ENCODE measurements around the gene IL12RB2.
"Not testable (repeated sequence)": the region's sequence is repeated elsewhere in the genome, so short reads cannot be mapped to it uniquely, and the experiment has no call there.

The IL12RB2 gene

GRCh38 chr1:67408148-67408547 is 100.5 kb downstream of the IL12RB2 start:
- H3K18ac ChIP-seq (ENCODE audit: low read length): no peak overlapping the region
- H2AK5ac ChIP-seq (ENCODE audit: low read length): no peak overlapping the region
- no peak overlapping the region for H3K9ac ChIP-seq (ENCODE audit: low read length)
- no peak overlapping the region for H2AFZ ChIP-seq (ENCODE audit: insufficient read depth, low read length, poor library complexity)
- H4K12ac ChIP-seq (ENCODE audit: low read depth, low read length): no peak overlapping the region
- H3K4me2 ChIP-seq (ENCODE audit: low read length): no peak overlapping the region
- H2BK120ac ChIP-seq (ENCODE audit: insufficient read depth, low read length, poor library complexity): no peak overlapping the region
- H3K4me1 ChIP-seq (ENCODE audit: control insufficient read depth in 1 of 2, insufficient read depth in 2 of 2, low read length in 2 of 2): no peaks in the 10 kb centered on the region
- DNase-seq: no peak
- no peaks in the 10 kb centered on the region for H3K79me2 ChIP-seq (ENCODE audit: control insufficient read depth, insufficient read depth, low read length, poor library complexity)
- no peaks in the 10 kb centered on the region for H3K9me3 ChIP-seq (ENCODE audit: insufficient read depth, low read depth, low read length)
- WGBS (ENCODE audit: extremely low coverage, insufficient coverage, insufficient read length): no CpG with 5 or more reads among the region's 1 CpG
- H3K4me3 ChIP-seq (ENCODE audit: low read depth, low read length): no peak overlapping the region
- no peak overlapping the region for H3K23ac ChIP-seq (ENCODE audit: low read length)
- no peak overlapping the region for H2BK5ac ChIP-seq (ENCODE audit: low read depth, low read length, poor library complexity)
- no peak overlapping the region for H3K14ac ChIP-seq (ENCODE audit: low read length)
- no peak overlapping the region for H3K27ac ChIP-seq (ENCODE audit: low read depth, low read length)
- peaks cover 5 to 9% of the 10 kb centered on the region in 2 experiments for H3K36me3 ChIP-seq (ENCODE audit: control insufficient read depth in 1 of 2, insufficient read depth in 2 of 2, low read length in 2 of 2)
- H2BK12ac ChIP-seq (ENCODE audit: low read length): no peak overlapping the region
- no peaks in the 10 kb centered on the region for H3K27me3 ChIP-seq (ENCODE audit: insufficient read depth, low read length)
- no peak overlapping the region for H3K4ac ChIP-seq (ENCODE audit: low read depth, low read length)
- no peaks in the 10 kb centered on the region for H3K79me1 ChIP-seq (ENCODE audit: low read length)
- H4K91ac ChIP-seq (ENCODE audit: low read depth, low read length): no peak overlapping the region
- H4K8ac ChIP-seq (ENCODE audit: low read depth, low read length): no peak overlapping the region

- H2AFZ ChIP-seq (ENCODE audit: insufficient read depth, low read length, poor library complexity); H2BK12ac ChIP-seq (ENCODE audit: low read length); H3K23ac ChIP-seq (ENCODE audit: low read length); H2BK120ac ChIP-seq (ENCODE audit: insufficient read depth, low read length, poor library complexity); H3K4ac ChIP-seq (ENCODE audit: low read depth, low read length); H4K8ac ChIP-seq (ENCODE audit: low read depth, low read length); H3K79me2 ChIP-seq (ENCODE audit: control insufficient read depth, insufficient read depth, low read length, poor library complexity); H3K14ac ChIP-seq (ENCODE audit: low read length); H3K79me1 ChIP-seq (ENCODE audit: low read length); H3K4me3 ChIP-seq (ENCODE audit: low read depth, low read length); H3K4me1 ChIP-seq (ENCODE audit: control insufficient read depth in 1 of 2, insufficient read depth in 2 of 2, low read length in 2 of 2); H3K27ac ChIP-seq (ENCODE audit: low read depth, low read length); H3K9me3 ChIP-seq (ENCODE audit: insufficient read depth, low read depth, low read length); H2AK5ac ChIP-seq (ENCODE audit: low read length); H4K91ac ChIP-seq (ENCODE audit: low read depth, low read length); H3K4me2 ChIP-seq (ENCODE audit: low read length); H3K18ac ChIP-seq (ENCODE audit: low read length); H3K9ac ChIP-seq (ENCODE audit: low read length); H2BK5ac ChIP-seq (ENCODE audit: low read depth, low read length, poor library complexity); H3K27me3 ChIP-seq (ENCODE audit: insufficient read depth, low read length); H4K12ac ChIP-seq (ENCODE audit: low read depth, low read length); DNase-seq: not testable (repeated sequence)
- WGBS (ENCODE audit: extremely low coverage, insufficient coverage, insufficient read length): no CpG with 5 or more reads among the region's 2 CpGs
- peaks cover 27 to 31% of the 10 kb centered on the region in 2 experiments for H3K36me3 ChIP-seq (ENCODE audit: control insufficient read depth in 1 of 2, insufficient read depth in 2 of 2, low read length in 2 of 2)
These were observed 105.4 kb downstream of the IL12RB2 start for GRCh38 chr1:67413101-67413500.

GRCh38 chr1:67414574-67414973 is 106.9 kb downstream of the IL12RB2 start:
- Histone ChIP-seq H3K79me2 (ENCODE audit: control insufficient read depth, insufficient read depth, low read length, poor library complexity) (no peaks in the 10 kb centered on the region), H2AK5ac (ENCODE audit: low read length) (no peak overlapping the region), H3K9ac (ENCODE audit: low read length) (no peak overlapping the region), H4K12ac (ENCODE audit: low read depth, low read length) (no peak overlapping the region), H4K91ac (ENCODE audit: low read depth, low read length) (no peak overlapping the region), H3K9me3 (ENCODE audit: insufficient read depth, low read depth, low read length) (no peaks in the 10 kb centered on the region), H3K4me2 (ENCODE audit: low read length) (no peak overlapping the region), H2BK120ac (ENCODE audit: insufficient read depth, low read length, poor library complexity) (no peak overlapping the region), H3K36me3 (ENCODE audit: control insufficient read depth in 1 of 2, insufficient read depth in 2 of 2, low read length in 2 of 2) (peaks cover 27 to 34% of the 10 kb centered on the region in 2 experiments), H3K27me3 (ENCODE audit: insufficient read depth, low read length) (no peaks in the 10 kb centered on the region), H4K8ac (ENCODE audit: low read depth, low read length) (no peak overlapping the region), H2BK5ac (ENCODE audit: low read depth, low read length, poor library complexity) (no peak overlapping the region), H2BK12ac (ENCODE audit: low read length) (no peak overlapping the region), H3K4me1 (ENCODE audit: control insufficient read depth in 1 of 2, insufficient read depth in 2 of 2, low read length in 2 of 2) (no peaks in the 10 kb centered on the region), H3K18ac (ENCODE audit: low read length) (no peak overlapping the region), H3K4me3 (ENCODE audit: low read depth, low read length) (no peak overlapping the region), H3K23ac (ENCODE audit: low read length) (no peak overlapping the region), H2AFZ (ENCODE audit: insufficient read depth, low read length, poor library complexity) (no peak overlapping the region), H3K27ac (ENCODE audit: low read depth, low read length) (no peak overlapping the region), H3K79me1 (ENCODE audit: low read length) (no peaks in the 10 kb centered on the region), H3K14ac (ENCODE audit: low read length) (no peak overlapping the region), H3K4ac (ENCODE audit: low read depth, low read length) (no peak overlapping the region)
- DNase-seq: no peak
- no CpG with 5 or more reads among the region's 2 CpGs for WGBS (ENCODE audit: extremely low coverage, insufficient coverage, insufficient read length)

- no peak overlapping the region for H3K27ac ChIP-seq (ENCODE audit: low read depth, low read length)
- no peak overlapping the region for H3K14ac ChIP-seq (ENCODE audit: low read length)
- H3K9ac ChIP-seq (ENCODE audit: low read length): no peak overlapping the region
- H4K91ac ChIP-seq (ENCODE audit: low read depth, low read length): no peak overlapping the region
- H2BK12ac ChIP-seq (ENCODE audit: low read length): no peak overlapping the region
- H4K8ac ChIP-seq (ENCODE audit: low read depth, low read length): no peak overlapping the region
- no peak for DNase-seq
- no peak overlapping the region for H2AFZ ChIP-seq (ENCODE audit: insufficient read depth, low read length, poor library complexity)
- no peaks in the 10 kb centered on the region for H3K79me2 ChIP-seq (ENCODE audit: control insufficient read depth, insufficient read depth, low read length, poor library complexity)
- H3K23ac ChIP-seq (ENCODE audit: low read length): no peak overlapping the region
- no peak overlapping the region for H2BK5ac ChIP-seq (ENCODE audit: low read depth, low read length, poor library complexity)
- no peak overlapping the region for H2BK120ac ChIP-seq (ENCODE audit: insufficient read depth, low read length, poor library complexity)
- H2AK5ac ChIP-seq (ENCODE audit: low read length): no peak overlapping the region
- no peaks in the 10 kb centered on the region for H3K4me1 ChIP-seq (ENCODE audit: control insufficient read depth in 1 of 2, insufficient read depth in 2 of 2, low read length in 2 of 2)
- no peak overlapping the region for H3K4ac ChIP-seq (ENCODE audit: low read depth, low read length)
- no peaks in the 10 kb centered on the region for H3K27me3 ChIP-seq (ENCODE audit: insufficient read depth, low read length)
- no peak overlapping the region for H3K18ac ChIP-seq (ENCODE audit: low read length)
- H4K12ac ChIP-seq (ENCODE audit: low read depth, low read length): no peak overlapping the region
- no CpG with 5 or more reads among the region's 13 CpGs for WGBS (ENCODE audit: extremely low coverage, insufficient coverage, insufficient read length)
- no peaks in the 10 kb centered on the region for H3K9me3 ChIP-seq (ENCODE audit: insufficient read depth, low read depth, low read length)
- H3K36me3 ChIP-seq (ENCODE audit: control insufficient read depth in 1 of 2, insufficient read depth in 2 of 2, low read length in 2 of 2): peaks cover 27 to 34% of the 10 kb centered on the region in 2 experiments
- no peak overlapping the region for H3K4me3 ChIP-seq (ENCODE audit: low read depth, low read length)
- H3K79me1 ChIP-seq (ENCODE audit: low read length): no peaks in the 10 kb centered on the region
- H3K4me2 ChIP-seq (ENCODE audit: low read length): no peak overlapping the region
These were observed 107.4 kb downstream of the IL12RB2 start for GRCh38 chr1:67415041-67415440.
